ENCODE measurements around the gene ZNF184. TPM values are rescaled to one million over a fixed set of nuclear protein-coding genes. Genes with fewer than 3 reads are reported as not detected.

The ZNF184 gene
- total and polyA plus RNA-seq, 4 donors, result 0.80 to 4.4 (median 1.6) TPM

- no peak for TF ChIP-seq EGR1 (IDR thresholded peaks at IDR 0.05; ENCODE audit: low read depth in 2 of 2)
- no peak for TF ChIP-seq SP1 (IDR thresholded peaks at IDR 0.05)
- TF ChIP-seq YY1 (IDR thresholded peaks at IDR 0.05), result no peak
- TF ChIP-seq, protein P1, sequence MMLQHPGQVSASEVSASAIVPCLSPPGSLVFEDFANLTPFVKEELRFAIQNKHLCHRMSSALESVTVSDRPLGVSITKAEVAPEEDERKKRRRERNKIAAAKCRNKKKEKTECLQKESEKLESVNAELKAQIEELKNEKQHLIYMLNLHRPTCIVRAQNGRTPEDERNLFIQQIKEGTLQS (IDR thresholded peaks at IDR 0.05), result no peak
- no peak for TF ChIP-seq JUND (IDR thresholded peaks at IDR 0.05)
- TF ChIP-seq GABPA (IDR thresholded peaks at IDR 0.05 in 1 of 2, conservative IDR thresholded peaks at IDR 0.05 in 1 of 2), result no peak
- no peak for TF ChIP-seq REST (IDR thresholded peaks at IDR 0.05)
- no peak for TF ChIP-seq FOXA2 (IDR thresholded peaks at IDR 0.05)
- no peak for TF ChIP-seq RXRA (IDR thresholded peaks at IDR 0.05)
- TF ChIP-seq HNF4A (conservative IDR thresholded peaks at IDR 0.05), result no peak
- TF ChIP-seq MAX (IDR thresholded peaks at IDR 0.05), result no peak
- no peak for TF ChIP-seq TAF1 (conservative IDR thresholded peaks at IDR 0.05)
- TF ChIP-seq NR2F2 (IDR thresholded peaks at IDR 0.05), result no peak
- TF ChIP-seq ZBTB33 (IDR thresholded peaks at IDR 0.05), result no peak
- TF ChIP-seq HNF4G (IDR thresholded peaks at IDR 0.05), result no peak
- no peak for TF ChIP-seq CTCF (IDR thresholded peaks at IDR 0.05; ENCODE audit: low read depth, low read length, missing input control)
- H3K4me3 ChIP-seq (ENCODE audit: low read depth in 1 of 3, low read length in 3 of 3), result no peak overlapping the region
- no peak overlapping the region for H3K9ac ChIP-seq (ENCODE audit: low read depth in 1 of 2, low read length in 2 of 2)
- no peak overlapping the region for H3K27ac ChIP-seq (ENCODE audit: low read depth in 1 of 2, low read length in 2 of 2)
- H3K27me3 ChIP-seq (ENCODE audit: control insufficient read depth in 4 of 4, insufficient read depth in 4 of 4, low read length in 3 of 4), result no peaks in the 10 kb centered on the region
- peaks cover 0 to 18% (median 7%) of the 10 kb centered on the region in 4 donors for H3K4me1 ChIP-seq (ENCODE audit: control insufficient read depth in 4 of 4, insufficient read depth in 4 of 4, low read length in 3 of 4)
- 91% methylated on average over 3 of the region's 3 CpGs for WGBS
- H3K9me3 ChIP-seq (ENCODE audit: control insufficient read depth in 4 of 4, low read length in 3 of 4), result no peaks in the 10 kb centered on the region
- no peak for DNase-seq (ENCODE audit: low spot score)
- peaks cover 0 to 2% (median under 1%) of the 10 kb centered on the region in 4 donors for H3K36me3 ChIP-seq (ENCODE audit: control insufficient read depth in 4 of 4, insufficient read depth in 3 of 4, low read depth in 1 of 4, low read length in 3 of 4)
These were observed 1.8 kb upstream of the ZNF184 start for GRCh38 chr6:27474672-27475071.

DNA sequence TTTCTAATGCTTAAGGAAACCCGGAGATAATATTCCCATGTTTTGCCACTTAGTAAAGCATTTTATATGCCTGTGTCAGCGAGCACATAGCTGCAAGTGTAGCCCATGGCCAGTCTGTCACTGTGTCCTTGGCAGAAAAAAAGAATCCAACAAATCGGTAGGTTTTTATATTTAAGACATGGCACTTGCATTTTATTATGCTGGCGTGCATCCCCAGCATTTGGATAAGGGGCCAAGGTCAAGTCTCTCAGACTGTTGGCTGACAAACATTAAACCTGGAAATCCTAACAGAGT is 1.2 kb upstream of the ZNF184 start:
- TF ChIP-seq, protein P1 (IDR thresholded peaks at IDR 0.05), result no peak
- TF ChIP-seq EGR1 (IDR thresholded peaks at IDR 0.05; ENCODE audit: low read depth in 2 of 2) (no peak), HNF4G (IDR thresholded peaks at IDR 0.05) (no peak), TAF1 (conservative IDR thresholded peaks at IDR 0.05) (no peak), NR2F2 (IDR thresholded peaks at IDR 0.05) (no peak), RAD21 (IDR thresholded peaks at IDR 0.05) (no peak)
- peaks cover 0 to 4% (median 2%) of the 10 kb centered on the region in 4 donors for H3K36me3 ChIP-seq (ENCODE audit: control insufficient read depth in 4 of 4, insufficient read depth in 3 of 4, low read depth in 1 of 4, low read length in 3 of 4)
- H3K27me3 ChIP-seq (ENCODE audit: control insufficient read depth in 4 of 4, insufficient read depth in 4 of 4, low read length in 3 of 4), result no peaks in the 10 kb centered on the region
- WGBS, result 87% methylated on average over 4 of the region's 4 CpGs
- no peak overlapping the region for H3K4me3 ChIP-seq (ENCODE audit: low read depth in 1 of 3, low read length in 3 of 3)
- H3K27ac ChIP-seq (ENCODE audit: low read depth in 1 of 2, low read length in 2 of 2), result no peak overlapping the region
- no peaks in the 10 kb centered on the region for H3K9me3 ChIP-seq (ENCODE audit: control insufficient read depth in 4 of 4, low read length in 3 of 4)
- H3K4me1 ChIP-seq (ENCODE audit: control insufficient read depth in 4 of 4, insufficient read depth in 4 of 4, low read length in 3 of 4), result peaks cover 0 to 17% (median 7%) of the 10 kb centered on the region in 4 donors
- no peak overlapping the region for H3K9ac ChIP-seq (ENCODE audit: low read depth in 1 of 2, low read length in 2 of 2)
- DNase-seq (ENCODE audit: low spot score), result no peak
